ENCODE measurements around the gene COCH.
"Not testable (repeated sequence)": the region's sequence is repeated elsewhere in the genome, so short reads cannot be mapped to it uniquely, and the experiment has no call there.

Gene COCH

GRCh38 chr14:30925254-30925653 lies 50.9 kb downstream of the COCH start:
- Histone ChIP-seq H3K36me3 (peaks cover 17 to 60% (median 37%) of the 10 kb centered on the region in 11 experiments), H3K9ac (no peak overlapping the region), H3K4me1 (peaks cover 0 to 27% (median 7%) of the 10 kb centered on the region in 10 experiments; a peak in 11 of 20 replicates), H4K20me1 (peaks cover 0 to 23% (median 0%) of the 10 kb centered on the region in 11 experiments; a peak in 5 of 22 replicates), H3K27ac (no peak overlapping the region), H3K9me3 (replicated peaks in 1 of 11) (no peaks in the 10 kb centered on the region), H3K4me3 (no peak overlapping the region), H3K27me3 (no peaks in the 10 kb centered on the region), H3K4me2 (no peak overlapping the region)
- TF ChIP-seq Cebpa-rat (IDR thresholded peaks at IDR 0.05): no peak

- H3K27ac ChIP-seq: no peak overlapping the region
- H3K9me3 ChIP-seq (replicated peaks in 1 of 11): no peaks in the 10 kb centered on the region
- H4K20me1 ChIP-seq: peaks cover 0 to 28% (median 4%) of the 10 kb centered on the region in 11 experiments; a peak in 5 of 22 replicates
- H3K4me1 ChIP-seq: peaks cover 0 to 16% (median 0%) of the 10 kb centered on the region in 10 experiments; a peak in 2 of 20 replicates
- no peak overlapping the region for H3K9ac ChIP-seq
- H3K27me3 ChIP-seq: no peaks in the 10 kb centered on the region
- peaks cover 24 to 69% (median 40%) of the 10 kb centered on the region in 11 experiments for H3K36me3 ChIP-seq
- no peak for TF ChIP-seq Cebpa-rat (IDR thresholded peaks at IDR 0.05)
- no peak overlapping the region for H3K4me3 ChIP-seq
- no peak overlapping the region for H3K4me2 ChIP-seq
Observed at GRCh38 chr14:30928462-30928861, 54.1 kb downstream of the COCH start.

GRCh38 chr14:30933937-30934336 lies 59.6 kb downstream of the COCH start:
- not testable (repeated sequence) for H3K27ac ChIP-seq; H3K4me2 ChIP-seq; H3K4me1 ChIP-seq; H3K9me3 ChIP-seq (replicated peaks in 1 of 11); H3K27me3 ChIP-seq; H3K9ac ChIP-seq; H3K4me3 ChIP-seq
- Histone ChIP-seq H4K20me1 (peaks cover 0 to 28% (median 3%) of the 10 kb centered on the region in 11 experiments; a peak in 5 of 22 replicates), H3K36me3 (peaks cover 49 to 92% (median 70%) of the 10 kb centered on the region in 11 experiments)

GRCh38 chr14:30935445-30935844 lies 61.1 kb downstream of the COCH start:
- Histone ChIP-seq H3K4me1 (peaks cover 0 to under 1% (median 0%) of the 10 kb centered on the region in 10 experiments; a peak in 1 of 20 replicates), H4K20me1 (peaks cover 0 to 23% (median 0%) of the 10 kb centered on the region in 11 experiments; a peak in 5 of 22 replicates), H3K4me3 (no peak overlapping the region), H3K27ac (no peak overlapping the region), H3K4me2 (no peak overlapping the region), H3K9ac (no peak overlapping the region), H3K36me3 (peaks cover 49 to 96% (median 75%) of the 10 kb centered on the region in 11 experiments), H3K27me3 (no peaks in the 10 kb centered on the region), H3K9me3 (replicated peaks in 1 of 11) (no peaks in the 10 kb centered on the region)
- no peak for TF ChIP-seq Cebpa-rat (IDR thresholded peaks at IDR 0.05)

GRCh38 chr14:30938617-30939016 lies 64.3 kb downstream of the COCH start:
- H3K36me3 ChIP-seq: peaks cover 64 to 98% (median 82%) of the 10 kb centered on the region in 11 experiments

More at GRCh38 chr14:30938617-30939016, 64.3 kb downstream of the COCH start:
- Histone ChIP-seq H3K4me3 (no peak overlapping the region), H3K9me3 (replicated peaks in 1 of 11) (no peaks in the 10 kb centered on the region), H3K9ac (no peak overlapping the region), H3K4me1 (no peaks in the 10 kb centered on the region), H3K4me2 (no peak overlapping the region), H3K27me3 (no peaks in the 10 kb centered on the region), H4K20me1 (peaks cover 0 to 19% (median 0%) of the 10 kb centered on the region in 11 experiments; a peak in 5 of 22 replicates), H3K27ac (no peak overlapping the region)
- TF ChIP-seq Cebpa-rat (IDR thresholded peaks at IDR 0.05): peak in 1 of 11 experiments; percentile 40; a peak in 1 of 22 replicates

Data from BLaER1 treated with 17β-estradiol and CSF1 and Interleukin-3, amounts not matched to agents 10 nM and 100 nM (cell line).